Common myeloid progenitor, CD34-positive (primary cell): ENCODE measurements around the gene UBR1.
A peak's percentile ranks its signal among the peaks of the same experiment; 100 is the strongest.
"Not testable (repeated sequence)": the region's sequence is repeated elsewhere in the genome, so short reads cannot be mapped to it uniquely, and the experiment has no call there.

Experiments
- CTCF ChIA-PET: fragments of 350-600 bp; sonication (Branson Sonifier 250); formaldehyde crosslinking; loops from one replicate; lab custom pipeline; 2021; ENCODE audit warnings: antibody characterized with exemption; lab: Charles Lee
- POLR2A ChIA-PET: fragments of 350-600 bp; sonication (Branson Sonifier 250); formaldehyde crosslinking; loops from one replicate; lab custom pipeline; 2021; ENCODE audit warnings: antibody characterized with exemption; lab: Charles Lee
- DNase-seq, 3 donors: peaks; one replicate each; pipeline versions ENCODE4 v3.0.0 to v3.0.0-alpha.2; 2013
- H3K27ac ChIP-seq, 2 experiments: 1 replicate in 1 of 2; 2 replicates in 1 of 2; pipeline ENCODE4 v1.7.0; 2013; ENCODE audit warnings: inconsistent platforms in 2 of 2, low read length in 2 of 2, mild to moderate bottlenecking in 2 of 2, low read depth in 1 of 2, moderate library complexity in 1 of 2; ENCODE audit not compliant: severe bottlenecking in 2 of 2, insufficient read depth in 1 of 2, poor library complexity in 1 of 2
- H3K27me3 ChIP-seq, 5 experiments: replicated peaks in 2 of 5; 1 replicate in 3 of 5; 2 replicates in 2 of 5; pipeline versions ENCODE4 v1.6.1 to v1.7.0; 2013; ENCODE audit warnings: low read length in 4 of 5, mild to moderate bottlenecking in 2 of 5, moderate library complexity in 2 of 5, inconsistent platforms in 1 of 5; ENCODE audit not compliant: insufficient read depth in 5 of 5, control insufficient read depth in 4 of 5
- H3K36me3 ChIP-seq, 4 experiments: 1 replicate in 2 of 4; 2 replicates in 2 of 4; pipeline versions ENCODE4 v1.6.1 to v1.7.0; 2013; ENCODE audit warnings: low read length in 3 of 4, control low read depth in 1 of 4, mild to moderate bottlenecking in 1 of 4; ENCODE audit not compliant: control insufficient read depth in 4 of 4, insufficient read depth in 4 of 4
- H3K4me1 ChIP-seq, 4 experiments: 1 replicate in 3 of 4; 2 replicates in 1 of 4; pipeline versions ENCODE4 v1.6.1 to v1.7.1; 2013; ENCODE audit warnings: low read length in 3 of 4, mild to moderate bottlenecking in 3 of 4, control low read depth in 1 of 4, inconsistent platforms in 1 of 4, moderate library complexity in 1 of 4; ENCODE audit not compliant: control insufficient read depth in 4 of 4, insufficient read depth in 4 of 4; ENCODE audit errors: control extremely low read depth in 1 of 4
- H3K4me3 ChIP-seq, 7 experiments: 1 replicate in 4 of 7; 2 replicates in 3 of 7; pipeline versions ENCODE4 v1.5.1 to v1.7.0; 2013; ENCODE audit warnings: mild to moderate bottlenecking in 7 of 7, low read length in 6 of 7, moderate library complexity in 6 of 7, inconsistent platforms in 2 of 7, low read depth in 2 of 7, control low read depth in 1 of 7; ENCODE audit not compliant: insufficient read depth in 4 of 7, control insufficient read depth in 1 of 7; ENCODE audit errors: extremely low read depth in 1 of 7
- H3K9me3 ChIP-seq, 5 experiments: 1 replicate in 4 of 5; 2 replicates in 1 of 5; pipeline versions ENCODE4 v1.6.1 to v1.7.1; 2013; ENCODE audit warnings: low read length in 4 of 5, mild to moderate bottlenecking in 2 of 5, inconsistent platforms in 1 of 5, low read depth in 1 of 5, moderate library complexity in 1 of 5; ENCODE audit not compliant: control insufficient read depth in 4 of 5, insufficient read depth in 2 of 5; ENCODE audit errors: control extremely low read depth in 1 of 5
- WGBS: methylation state at CpG from one replicate; pipeline ENCODE4 v1.1.5; 2013; ENCODE audit not compliant: insufficient coverage; 5-methylcytosine and 5-hydroxymethylcytosine counted together

The UBR1 gene

GRCh38 chr15:42994546-42994945, 111.3 kb downstream of the UBR1 start:
- ChIA-PET CTCF (interaction anchor here (1.2 kb wide), 1 partner anchor 14 kb away, joined by 3 read pairs; no protein-coding TSS in a partner anchor), POLR2A (no interaction called here)
- Histone ChIP-seq H3K27me3 (no peaks in the 10 kb centered on the region), H3K4me1 (peaks cover 0 to 9% (median 2%) of the 10 kb centered on the region in 4 experiments), H3K27ac (no peak overlapping the region), H3K36me3 (peaks cover 9 to 20% (median 13%) of the 10 kb centered on the region in 4 experiments), H3K4me3 (no peak overlapping the region), H3K9me3 (no peaks in the 10 kb centered on the region)
- 100% methylated on average over 1 of the region's 2 CpGs for WGBS
- DNase-seq: no peak

DNA sequence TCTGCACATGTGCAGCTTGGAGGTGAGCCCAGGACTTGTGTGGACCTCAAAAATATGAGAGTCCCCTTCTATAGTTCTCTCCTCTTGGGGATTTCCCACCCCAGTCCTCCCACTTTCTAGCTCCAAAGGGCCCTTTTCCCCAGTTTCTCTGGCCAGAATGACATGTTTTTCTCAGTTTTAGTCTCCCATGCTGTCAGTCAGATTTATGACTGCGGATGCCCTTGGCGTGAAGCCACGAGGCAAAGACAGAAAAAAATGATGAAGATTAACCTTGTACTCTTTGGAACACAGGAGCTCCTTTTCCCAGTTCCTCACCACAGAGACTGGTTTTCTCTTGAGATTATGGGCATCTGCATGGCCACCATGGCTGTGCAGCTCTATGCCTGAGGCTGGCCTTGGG, 113.2 kb downstream of the UBR1 start:
- no peak overlapping the region for H3K27ac ChIP-seq
- CTCF ChIA-PET: interaction anchor here (0.9 kb wide), 1 partner anchor 30 kb away, joined by 3 read pairs; no protein-coding TSS in a partner anchor

DNA sequence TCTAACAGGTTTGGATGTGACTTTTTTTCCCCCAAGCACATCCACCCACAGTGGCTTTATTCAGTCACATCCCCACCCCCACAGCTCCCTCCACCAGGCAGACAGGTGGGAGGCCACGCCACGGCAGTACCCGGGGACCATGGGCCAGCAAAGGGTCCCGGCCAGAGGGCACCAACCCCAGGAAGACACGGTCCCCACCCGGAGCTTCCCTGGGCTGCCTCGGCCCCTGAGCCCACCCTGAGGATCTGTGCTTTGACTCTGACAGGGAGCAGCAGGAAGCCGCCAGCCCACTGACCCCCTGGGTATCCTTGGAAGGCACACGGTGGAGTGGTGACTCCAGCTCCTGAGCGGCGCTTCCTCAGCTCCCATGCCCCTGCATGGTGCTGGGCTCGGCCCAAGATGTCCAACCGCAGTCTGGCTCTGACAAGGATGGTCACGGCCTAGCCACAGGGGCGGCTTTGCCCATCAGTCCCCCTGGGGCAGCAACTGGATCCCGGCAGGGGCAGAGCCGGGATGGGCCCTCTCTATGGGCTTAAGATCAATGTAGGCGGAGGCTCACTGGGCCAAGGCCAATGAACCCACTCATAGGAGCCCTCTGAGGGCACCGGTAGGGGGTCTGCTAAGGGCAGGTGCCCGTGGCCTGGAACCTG, 119.0 kb downstream of the UBR1 start:
- Histone ChIP-seq H3K4me1 (no peaks in the 10 kb centered on the region), H3K9me3 (no peaks in the 10 kb centered on the region), H3K4me3 (no peak overlapping the region), H3K27ac (no peak overlapping the region), H3K27me3 (no peaks in the 10 kb centered on the region), H3K36me3 (peaks cover 5 to 40% (median 28%) of the 10 kb centered on the region in 4 experiments)
- ChIA-PET CTCF (no interaction called here), POLR2A (no interaction called here)
- WGBS: 97% methylated on average over 17 of the region's 20 CpGs
- no peak for DNase-seq

More for the DNA sequence above, 113.2 kb downstream of the UBR1 start:
- POLR2A ChIA-PET: interaction anchor here (0.6 kb wide), 2 partner anchors 187 to 294 kb away, joined by 3 to 4 read pairs; no protein-coding TSS in a partner anchor
- H3K9me3 ChIP-seq: no peaks in the 10 kb centered on the region
- H3K4me1 ChIP-seq: peaks cover 0 to 9% (median 2%) of the 10 kb centered on the region in 4 experiments
- no peaks in the 10 kb centered on the region for H3K27me3 ChIP-seq
- H3K4me3 ChIP-seq: no peak overlapping the region
- WGBS: 57% methylated on average over 3 of the region's 3 CpGs
- DNase-seq: peak in 2 of 3 donors; percentile 6 to 16
- peaks cover 12 to 28% (median 21%) of the 10 kb centered on the region in 4 experiments for H3K36me3 ChIP-seq

GRCh38 chr15:42984493-42985034, 121.3 kb downstream of the UBR1 start:
- CTCF ChIA-PET: no interaction called here
- no peaks in the 10 kb centered on the region for H3K9me3 ChIP-seq
- H3K27ac ChIP-seq: no peak overlapping the region
- peaks cover 6 to 45% (median 31%) of the 10 kb centered on the region in 4 experiments for H3K36me3 ChIP-seq
- no peak overlapping the region for H3K4me3 ChIP-seq
- H3K27me3 ChIP-seq: no peaks in the 10 kb centered on the region
- no CpG with 5 or more reads among the region's 1 CpG for WGBS
- POLR2A ChIA-PET: no interaction called here
- DNase-seq: peak in 2 of 3 donors; percentile 13 to 23
- no peaks in the 10 kb centered on the region for H3K4me1 ChIP-seq

DNA sequence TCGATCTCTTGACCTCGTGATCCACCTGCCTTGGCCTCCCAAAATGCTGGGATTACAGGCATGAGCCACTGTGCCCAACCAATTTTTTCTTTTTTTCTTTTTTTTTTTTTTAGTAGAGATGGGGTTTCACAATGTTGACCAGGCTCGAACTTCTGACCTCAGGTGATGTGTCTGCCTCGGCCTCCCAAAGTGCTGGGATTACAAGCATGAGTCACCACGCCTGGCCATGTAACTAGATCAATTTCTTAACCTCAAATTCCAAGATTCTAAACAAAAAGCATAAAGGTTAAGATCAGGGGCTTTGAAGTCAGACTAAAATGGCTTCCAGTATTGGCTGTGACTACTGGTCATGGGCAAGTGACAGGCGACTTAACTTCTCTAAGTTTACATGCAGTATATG, 126.7 kb downstream of the UBR1 start:
- H3K4me1 ChIP-seq, H3K9me3 ChIP-seq, DNase-seq, H3K27me3 ChIP-seq, H3K4me3 ChIP-seq, POLR2A ChIA-PET, H3K27ac ChIP-seq: not testable (repeated sequence)
- CTCF ChIA-PET: interaction anchor here (0.7 kb wide), 1 partner anchor 187 kb away, joined by 3 read pairs; no protein-coding TSS in a partner anchor
- WGBS: no CpG with 5 or more reads among the region's 6 CpGs
- H3K36me3 ChIP-seq: peaks cover 15 to 59% (median 29%) of the 10 kb centered on the region in 4 experiments

- WGBS: 100% methylated on average over 2 of the region's 2 CpGs
- Histone ChIP-seq H3K27me3 (no peaks in the 10 kb centered on the region), H3K4me1 (no peaks in the 10 kb centered on the region), H3K9me3 (peaks cover 0 to 4% (median 2%) of the 10 kb centered on the region in 5 experiments), H3K27ac (no peak overlapping the region), H3K4me3 (no peak overlapping the region), H3K36me3 (peaks cover 28 to 77% (median 37%) of the 10 kb centered on the region in 4 experiments)
- ChIA-PET CTCF (no interaction called here), POLR2A (no interaction called here)
- no peak for DNase-seq
Observed at GRCh38 chr15:42974202-42974862, 131.5 kb downstream of the UBR1 start.

DNA sequence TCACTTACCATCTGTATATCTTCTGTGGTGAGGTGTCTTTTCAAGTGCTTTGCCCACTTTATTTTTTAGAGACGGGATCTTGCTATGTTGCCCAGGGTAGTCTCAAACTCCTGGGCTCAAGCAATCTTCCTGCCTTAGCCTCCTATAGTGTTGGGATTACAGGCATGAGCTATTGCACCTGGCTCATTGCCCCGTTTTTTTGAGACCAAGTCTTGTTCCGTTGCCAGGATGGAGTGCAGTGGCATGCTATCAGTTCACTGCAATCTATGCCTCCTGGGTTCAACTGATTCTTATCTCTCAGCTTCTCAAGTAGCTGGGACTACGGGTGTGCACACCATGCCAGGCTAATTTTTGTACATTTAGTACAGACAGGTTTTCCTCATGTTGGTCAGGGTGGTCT, 132.7 kb downstream of the UBR1 start:
- H3K9me3 ChIP-seq: peaks cover 0 to 4% (median 2%) of the 10 kb centered on the region in 5 experiments
- H3K27me3 ChIP-seq: no peaks in the 10 kb centered on the region
- POLR2A ChIA-PET: no interaction called here
- no peak for DNase-seq
- H3K27ac ChIP-seq: no peak overlapping the region
- CTCF ChIA-PET: no interaction called here
- no peaks in the 10 kb centered on the region for H3K4me1 ChIP-seq
- H3K36me3 ChIP-seq: peaks cover 31 to 83% (median 37%) of the 10 kb centered on the region in 4 experiments
- 95% methylated on average over 3 of the region's 4 CpGs for WGBS
- H3K4me3 ChIP-seq: no peak overlapping the region
